NK-92 (cell line): ENCODE data around the gene EYS.
"Not testable (repeated sequence)": the region's sequence is repeated elsewhere in the genome, so short reads cannot be mapped to it uniquely, and the experiment has no call there.

Source experiments
- DNase-seq: peaks from one replicate; lab custom pipeline; 2025; ENCODE audit not compliant: unreplicated experiment; lab: John Stamatoyannopoulos, UW

The EYS gene

GRCh38 chr6:63774961-63775360, 1932.1 kb downstream of the EYS start:
- DNase-seq, result no peak

GRCh38 chr6:63773200-63773599, 1933.8 kb downstream of the EYS start:
- no peak for DNase-seq

- DNase-seq, result no peak
These were observed 1941.2 kb downstream of the EYS start for GRCh38 chr6:63765828-63766227.

- DNase-seq, result no peak
These were observed 1942.6 kb downstream of the EYS start for GRCh38 chr6:63764318-63764916.

- no peak for DNase-seq
These were observed 1946.8 kb downstream of the EYS start for GRCh38 chr6:63760199-63760598.

- no peak for DNase-seq
These were observed 1947.4 kb downstream of the EYS start for GRCh38 chr6:63759605-63760105.

- no peak for DNase-seq
These were observed 1949.2 kb downstream of the EYS start for GRCh38 chr6:63757826-63758225.

- not testable (repeated sequence) for DNase-seq
These were observed 1949.8 kb downstream of the EYS start for GRCh38 chr6:63757275-63757674.

GRCh38 chr6:63750400-63750799, 1956.6 kb downstream of the EYS start:
- no peak for DNase-seq

GRCh38 chr6:63745784-63746183, 1961.2 kb downstream of the EYS start:
- no peak for DNase-seq

GRCh38 chr6:63744810-63745209, 1962.2 kb downstream of the EYS start:
- DNase-seq, result no peak

- DNase-seq, result no peak
These were observed 1963.3 kb downstream of the EYS start for GRCh38 chr6:63743691-63744090.

- DNase-seq, result no peak
These were observed 1965.0 kb downstream of the EYS start for GRCh38 chr6:63742060-63742459.

GRCh38 chr6:63740709-63741108, 1966.3 kb downstream of the EYS start:
- DNase-seq, result no peak

GRCh38 chr6:63739094-63739687, 1967.8 kb downstream of the EYS start:
- DNase-seq, result no peak

- DNase-seq, result not testable (repeated sequence)
These were observed 1968.8 kb downstream of the EYS start for GRCh38 chr6:63738190-63738589.

GRCh38 chr6:63734923-63735322, 1972.1 kb downstream of the EYS start:
- DNase-seq, result no peak

- DNase-seq, result no peak
These were observed 1974.7 kb downstream of the EYS start for GRCh38 chr6:63732336-63732735.

GRCh38 chr6:63731930-63732329, 1975.1 kb downstream of the EYS start:
- no peak for DNase-seq

GRCh38 chr6:63730311-63730710, 1976.7 kb downstream of the EYS start:
- DNase-seq, result no peak

- no peak for DNase-seq
These were observed 1982.3 kb downstream of the EYS start for GRCh38 chr6:63724721-63725120.

GRCh38 chr6:63721181-63721580, 1985.8 kb downstream of the EYS start:
- DNase-seq, result no peak

- DNase-seq, result no peak
These were observed 1990.9 kb downstream of the EYS start for GRCh38 chr6:63716169-63716568.
